HTERT RPE-1 (cell line): Measurements from ENCODE around the gene NAALADL2.

Experiments
- in situ Hi-C: fragments of 300-500 bp; cut with MboI; formaldehyde crosslinking; loops from 4 replicates; pipeline ENCODE4 v1.14.3; 2020; ENCODE audit warnings: low sequenced_read_pairs

Gene NAALADL2

DNA sequence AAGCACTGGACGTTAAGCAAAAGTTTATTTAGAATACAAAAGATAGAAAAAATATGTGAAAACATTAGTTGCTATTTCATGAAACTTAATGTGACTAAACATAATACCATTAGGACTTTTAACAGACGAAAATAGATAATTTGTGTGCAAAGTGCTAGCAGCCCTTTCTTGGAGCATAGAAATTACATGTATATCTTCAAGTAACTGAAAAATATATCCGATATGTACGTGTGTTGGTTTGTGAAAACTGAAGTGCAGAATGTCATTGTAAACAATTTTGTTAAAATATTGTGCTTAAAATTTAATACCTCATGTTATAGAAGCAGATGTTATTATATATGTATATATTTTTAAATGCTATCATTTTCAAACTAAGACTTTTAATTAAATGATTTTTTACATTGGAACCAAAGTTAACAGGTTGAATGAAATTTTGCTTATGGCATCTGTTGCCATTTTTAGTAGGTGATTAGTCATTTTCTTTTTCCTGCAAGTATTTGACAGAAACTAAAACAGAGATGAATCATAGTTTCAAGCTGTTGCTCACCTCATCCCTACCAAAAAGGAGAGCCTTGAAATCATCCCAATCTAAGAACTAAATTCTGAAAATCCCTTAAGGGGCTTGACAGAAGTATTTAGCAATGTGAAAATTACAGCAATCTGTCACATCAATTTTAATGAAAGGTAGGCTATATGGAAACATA, 334.8 kb downstream of the NAALADL2 start:
- in situ Hi-C loops, result no loop called here

DNA sequence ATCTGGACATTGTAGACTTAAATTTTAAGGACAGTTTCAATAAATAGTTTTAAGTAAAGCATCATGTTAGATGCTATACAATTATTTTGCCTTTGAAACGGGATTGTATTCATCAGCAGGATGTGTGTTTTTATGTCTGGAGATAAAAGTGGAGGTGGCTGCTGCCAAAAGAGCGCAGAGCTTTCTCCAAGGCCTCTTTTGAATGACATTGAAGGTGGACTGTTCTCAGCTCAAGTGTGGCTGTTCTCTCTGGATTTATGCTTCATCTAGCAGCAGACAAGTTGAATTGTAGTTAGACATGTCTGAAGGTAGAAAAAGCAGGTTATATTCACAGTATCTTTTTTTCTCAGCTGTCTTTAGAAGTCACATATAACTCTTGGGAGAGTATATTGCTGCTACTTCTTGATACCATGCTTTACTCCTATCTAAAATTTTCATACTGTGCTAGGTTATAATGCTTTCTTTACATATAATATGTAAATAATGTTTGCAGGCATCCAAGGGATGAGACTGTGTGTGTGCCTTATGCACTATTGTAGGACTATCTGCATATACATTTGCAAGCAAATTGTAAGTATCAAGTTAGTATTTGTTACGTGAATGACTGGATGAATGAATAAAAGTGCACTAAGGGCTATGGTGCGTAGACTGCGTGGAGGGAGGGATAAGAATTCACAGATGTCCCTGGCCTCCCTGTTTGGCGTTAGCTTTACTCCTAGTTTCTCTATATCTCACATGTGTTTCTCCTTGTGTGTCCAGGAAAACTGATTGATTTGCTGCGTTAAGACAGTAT, 340.1 kb downstream of the NAALADL2 start:
- in situ Hi-C loops, result no loop called here

DNA sequence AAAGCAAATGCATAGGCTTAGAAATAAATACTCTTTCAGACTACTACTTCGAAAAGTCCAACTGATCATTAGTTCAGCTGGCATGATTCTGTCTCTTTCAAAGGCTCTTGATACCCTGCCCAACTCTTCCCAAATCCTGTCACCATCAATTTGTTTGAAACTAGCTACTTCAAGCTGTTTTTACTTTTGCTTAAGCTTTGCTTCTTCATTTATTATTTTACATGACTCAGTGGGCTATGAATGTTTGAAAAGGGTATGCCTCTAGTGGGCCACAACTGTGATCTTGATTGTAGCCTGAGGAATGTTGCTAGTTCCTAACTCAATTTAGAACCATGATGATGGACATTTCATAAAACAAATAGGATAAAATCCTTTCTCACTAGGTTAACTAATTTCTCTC, 340.8 kb downstream of the NAALADL2 start:
- in situ Hi-C loops, result no loop called here

- in situ Hi-C loops, result no loop called here
Measured at GRCh38 chr3:175200391-175201095, 341.4 kb downstream of the NAALADL2 start.

- in situ Hi-C loops, result no loop called here
Measured at GRCh38 chr3:175207361-175207760, 348.2 kb downstream of the NAALADL2 start.

GRCh38 chr3:175208326-175208725, 349.2 kb downstream of the NAALADL2 start:
- in situ Hi-C loops, result no loop called here

DNA sequence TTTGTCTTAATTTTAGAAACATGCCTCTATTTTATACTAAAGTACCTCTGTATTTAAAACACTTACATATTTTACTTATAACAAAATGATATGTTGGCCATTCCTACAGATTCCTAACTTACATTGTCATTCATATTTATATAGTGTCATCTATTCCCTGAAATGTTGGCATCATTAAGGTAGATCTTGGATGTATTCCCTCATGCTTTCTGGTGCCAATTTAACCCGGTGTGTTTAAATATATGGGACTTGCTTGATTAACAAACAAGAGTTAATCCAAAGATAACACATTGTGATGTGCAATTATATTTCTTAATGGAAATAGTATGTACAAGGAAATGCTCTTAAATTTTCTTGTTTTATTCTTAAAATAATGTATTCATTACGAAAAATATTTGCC, 352.3 kb downstream of the NAALADL2 start:
- in situ Hi-C loops, result no loop called here

GRCh38 chr3:175212896-175213295, 353.8 kb downstream of the NAALADL2 start:
- in situ Hi-C loops, result no loop called here

DNA sequence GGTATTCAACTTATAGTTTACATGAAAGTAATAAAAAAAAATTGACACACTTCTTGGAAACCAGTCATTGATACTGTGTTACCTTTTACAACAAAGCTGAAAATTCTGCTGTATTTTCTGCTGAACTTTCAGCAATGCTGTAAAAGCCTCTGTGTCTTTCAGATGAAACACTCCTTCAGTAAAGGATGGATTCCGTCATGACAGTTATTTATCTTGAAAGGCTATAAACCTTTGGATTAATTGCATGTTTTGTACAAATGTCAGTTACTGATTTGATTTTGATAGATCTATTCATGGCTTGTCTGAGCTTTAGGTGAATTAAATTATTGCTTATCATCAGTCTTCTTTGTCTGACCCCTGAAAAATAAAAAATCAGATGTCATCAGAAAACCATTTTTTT, 355.1 kb downstream of the NAALADL2 start:
- in situ Hi-C loops, result no loop called here

DNA sequence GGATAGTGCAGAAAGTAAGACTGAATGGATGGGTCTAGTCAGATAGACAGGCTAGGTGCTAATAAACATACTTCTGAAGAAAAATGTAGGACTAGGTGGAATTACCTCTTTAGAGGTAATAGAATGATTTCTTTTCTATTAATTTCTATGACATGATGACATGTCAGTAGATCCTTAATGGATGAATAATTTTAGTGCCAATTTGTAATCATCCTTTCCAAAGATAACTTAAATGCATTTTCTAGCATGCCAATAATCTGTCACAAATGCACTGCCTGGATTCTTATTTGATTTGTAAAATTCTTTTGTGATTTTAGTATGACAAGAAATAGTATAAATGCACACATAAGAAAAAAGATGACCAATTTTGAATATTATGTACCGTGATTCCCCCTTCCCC, 356.7 kb downstream of the NAALADL2 start:
- in situ Hi-C loops, result no loop called here

DNA sequence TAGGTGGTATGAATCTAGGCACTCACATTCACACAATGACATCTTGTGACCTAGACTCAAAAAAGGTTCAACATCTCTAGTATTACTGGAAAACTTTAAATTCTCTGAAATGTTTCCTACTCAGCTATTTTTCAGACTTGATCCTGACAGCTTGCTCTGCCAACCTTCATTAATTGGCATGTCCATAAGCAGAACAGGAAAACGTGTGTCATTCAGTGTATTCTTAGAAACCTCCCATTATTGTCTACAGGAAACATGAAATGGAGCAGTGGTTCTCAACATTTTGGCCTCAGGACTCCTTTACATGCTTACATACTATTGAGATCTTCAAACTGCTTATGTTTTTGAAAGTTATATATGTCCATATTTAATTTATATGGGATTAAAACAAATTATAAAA, 363.2 kb downstream of the NAALADL2 start:
- in situ Hi-C loops, result no loop called here

DNA sequence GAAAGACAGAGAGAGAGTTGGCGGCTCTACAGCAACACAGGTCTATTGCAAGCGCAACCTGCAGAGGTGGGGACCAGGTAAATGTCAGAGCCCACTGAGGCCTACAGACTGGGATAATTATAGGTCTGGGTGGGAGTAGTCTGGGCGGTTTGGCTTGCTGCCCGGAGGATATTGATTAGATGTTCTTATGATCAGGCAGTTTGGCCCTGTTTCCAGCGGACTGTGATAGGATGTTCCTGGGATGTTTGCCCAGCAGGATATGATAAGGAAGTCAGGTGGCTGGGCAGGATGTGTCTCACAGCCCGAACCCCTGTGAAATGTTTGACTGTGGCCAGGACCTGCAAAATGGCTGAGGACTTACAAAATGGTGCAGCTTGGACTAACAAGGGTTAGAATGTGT, 364.9 kb downstream of the NAALADL2 start:
- in situ Hi-C loops, result no loop called here

DNA sequence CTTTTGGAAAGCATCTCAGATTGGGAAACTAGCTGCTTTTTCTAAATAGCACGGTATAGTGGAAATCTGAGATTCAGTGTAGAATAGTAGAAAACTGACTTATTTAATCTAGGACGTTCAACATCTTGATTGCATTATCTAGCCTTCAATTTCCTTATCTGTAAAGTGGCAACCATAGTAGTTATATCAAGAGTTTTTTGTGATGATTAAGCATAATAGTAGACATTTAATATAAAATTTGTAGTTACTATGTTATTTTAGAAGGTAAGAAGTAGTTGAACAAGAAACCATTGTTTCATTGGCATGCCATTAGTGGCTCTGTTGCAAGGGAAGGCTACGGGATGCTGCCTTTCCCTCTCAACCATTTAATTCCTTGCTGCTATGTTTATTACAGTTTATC, 367.3 kb downstream of the NAALADL2 start:
- in situ Hi-C loops, result no loop called here

- in situ Hi-C loops, result no loop called here
Measured at GRCh38 chr3:175227126-175227525, 368.0 kb downstream of the NAALADL2 start.

GRCh38 chr3:175233957-175234940, 375.1 kb downstream of the NAALADL2 start:
- in situ Hi-C loops, result no loop called here

GRCh38 chr3:175238801-175239200, 379.7 kb downstream of the NAALADL2 start:
- in situ Hi-C loops, result no loop called here

GRCh38 chr3:175240921-175241320, 381.8 kb downstream of the NAALADL2 start:
- in situ Hi-C loops, result no loop called here

DNA sequence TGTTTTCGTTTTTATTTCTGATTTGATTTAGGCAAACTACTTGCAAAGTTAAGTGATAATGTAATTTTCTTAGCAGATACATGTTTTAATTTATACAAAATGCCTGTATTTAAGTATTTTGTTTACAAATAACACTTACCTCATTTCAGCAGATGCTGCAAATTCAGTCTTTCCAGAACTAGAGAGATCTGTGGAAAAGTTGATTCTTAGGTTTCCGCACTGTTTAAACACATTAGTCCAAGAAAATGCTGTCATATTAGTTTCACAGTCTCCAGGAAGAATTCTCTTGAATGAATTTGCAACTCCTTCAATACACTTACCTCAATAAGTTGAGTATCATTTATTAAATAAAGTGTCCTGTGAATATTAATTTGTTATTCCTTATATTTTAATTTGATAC, 383.1 kb downstream of the NAALADL2 start:
- in situ Hi-C loops, result no loop called here

GRCh38 chr3:175246234-175246633, 387.1 kb downstream of the NAALADL2 start:
- in situ Hi-C loops, result no loop called here

- in situ Hi-C loops, result no loop called here
Measured at GRCh38 chr3:175246766-175247165, 387.6 kb downstream of the NAALADL2 start.

- in situ Hi-C loops, result no loop called here
Measured at GRCh38 chr3:175247629-175248028, 388.5 kb downstream of the NAALADL2 start.
